NCI-H2171 (cell line): ENCODE data around the gene INPP4A.
"Not testable (repeated sequence)": the region's sequence is repeated elsewhere in the genome, so short reads cannot be mapped to it uniquely, and the experiment has no call there.

ENCODE experiments used
- DNase-seq: peaks from one replicate; lab custom pipeline; 2025; lab: John Stamatoyannopoulos, UW

The INPP4A gene

GRCh38 chr2:98444436-98445176, at the start of gene INPP4A:
Gene INPP4A, plus strand, starts transcription at chr2:98444858. Its CDS starts 75,191 bp downstream, at chr2:98520049.
- peak; percentile 66 for DNase-seq

GRCh38 chr2:98395977-98396376, 48.7 kb upstream of the INPP4A start:
- no peak for DNase-seq

DNA sequence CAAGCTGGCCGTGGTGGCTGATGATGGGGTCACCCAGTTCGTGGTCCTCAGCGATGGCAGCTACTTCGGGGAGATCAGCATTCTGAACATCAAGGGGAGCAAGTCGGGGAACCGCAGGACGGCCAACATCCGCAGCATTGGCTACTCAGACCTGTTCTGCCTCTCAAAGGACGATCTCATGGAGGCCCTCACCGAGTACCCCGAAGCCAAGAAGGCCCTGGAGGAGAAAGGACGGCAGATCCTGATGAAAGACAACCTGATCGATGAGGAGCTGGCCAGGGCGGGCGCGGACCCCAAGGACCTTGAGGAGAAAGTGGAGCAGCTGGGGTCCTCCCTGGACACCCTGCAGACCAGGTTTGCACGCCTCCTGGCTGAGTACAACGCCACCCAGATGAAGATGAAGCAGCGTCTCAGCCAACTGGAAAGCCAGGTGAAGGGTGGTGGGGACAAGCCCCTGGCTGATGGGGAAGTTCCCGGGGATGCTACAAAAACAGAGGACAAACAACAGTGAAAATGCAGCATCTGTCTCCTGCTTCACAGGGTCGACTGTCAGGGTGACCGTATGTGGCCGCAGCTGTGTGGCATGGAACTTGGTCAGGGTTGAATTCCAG, 47.8 kb upstream of the INPP4A start:
- DNase-seq, result no peak

- DNase-seq, result no peak
Measured at GRCh38 chr2:98399140-98399539, 45.5 kb upstream of the INPP4A start.

DNA sequence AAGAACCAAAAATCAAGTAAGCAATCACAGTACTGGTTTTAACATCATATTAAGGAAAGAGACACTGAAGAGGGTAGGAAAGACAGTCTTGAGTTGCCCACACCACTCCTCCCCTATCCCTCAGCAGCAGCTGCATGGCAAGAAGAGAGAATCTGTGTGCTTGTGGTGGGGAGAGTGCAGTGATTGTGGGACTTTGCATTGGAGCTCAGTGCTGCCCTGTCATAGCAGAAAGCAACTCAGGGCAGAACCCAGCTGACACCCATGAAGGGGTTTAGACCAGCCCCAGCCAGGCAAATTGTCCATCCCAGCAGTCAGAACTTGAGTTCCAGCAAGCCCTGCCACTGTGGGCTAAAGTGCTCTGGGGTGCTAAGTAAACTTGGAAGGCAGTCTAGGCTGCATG, 40.8 kb upstream of the INPP4A start:
- DNase-seq, result no peak

DNA sequence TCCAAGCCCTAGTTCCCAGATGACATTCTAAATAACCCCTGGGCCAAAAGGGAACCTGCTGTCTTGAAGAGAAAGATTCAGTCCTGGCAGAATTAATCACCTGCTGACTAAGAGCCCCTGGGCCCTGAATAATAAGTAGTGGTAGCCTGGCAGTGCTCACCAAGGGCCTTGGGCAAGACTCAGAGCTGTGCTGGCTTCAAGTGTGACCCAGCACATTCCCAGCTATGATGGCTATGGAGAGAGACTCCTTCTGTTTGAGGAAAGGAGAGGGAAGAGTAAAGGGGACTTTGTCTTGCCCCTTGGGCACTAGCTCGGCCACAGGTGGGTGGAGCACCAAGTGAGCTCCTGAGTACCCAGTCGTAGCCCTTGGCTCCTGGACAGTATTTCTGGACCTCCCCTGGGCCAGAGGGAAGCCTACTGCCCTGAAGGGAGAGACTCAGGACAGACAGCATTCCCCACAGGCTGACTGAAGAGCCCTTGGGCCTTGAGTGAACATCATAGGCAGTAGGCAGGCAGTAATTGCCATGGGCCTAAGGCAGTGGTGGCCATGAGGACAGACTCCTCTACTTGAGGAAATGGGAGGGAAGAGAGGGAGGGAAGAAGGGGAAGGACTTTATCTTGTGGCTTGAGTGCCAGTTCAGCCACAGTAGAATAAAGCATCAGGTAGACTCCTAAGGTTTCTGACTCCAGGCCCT, 40.0 kb upstream of the INPP4A start:
- DNase-seq, result no peak

- DNase-seq, result no peak
Measured at GRCh38 chr2:98405301-98405700, 39.4 kb upstream of the INPP4A start.

DNA sequence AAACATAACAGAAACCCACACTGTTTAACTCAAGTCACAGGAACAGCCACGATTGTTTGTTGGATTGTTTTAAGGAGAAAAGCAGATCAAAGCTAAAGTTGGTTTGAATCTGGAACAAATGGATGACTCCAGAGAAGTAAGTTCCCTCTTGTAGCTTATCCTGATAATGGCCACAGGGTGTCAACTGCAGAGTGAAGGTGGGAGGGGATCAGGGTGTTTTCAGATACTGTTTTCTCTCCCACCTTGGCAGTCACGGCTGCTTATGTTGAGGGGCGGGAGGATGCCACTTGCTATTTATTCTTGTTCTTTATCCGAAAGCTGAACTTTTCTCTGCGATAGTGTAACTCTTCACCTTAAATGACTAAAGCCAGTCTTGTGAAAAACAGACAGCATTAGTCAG, 36.5 kb upstream of the INPP4A start:
- DNase-seq, result no peak

DNA sequence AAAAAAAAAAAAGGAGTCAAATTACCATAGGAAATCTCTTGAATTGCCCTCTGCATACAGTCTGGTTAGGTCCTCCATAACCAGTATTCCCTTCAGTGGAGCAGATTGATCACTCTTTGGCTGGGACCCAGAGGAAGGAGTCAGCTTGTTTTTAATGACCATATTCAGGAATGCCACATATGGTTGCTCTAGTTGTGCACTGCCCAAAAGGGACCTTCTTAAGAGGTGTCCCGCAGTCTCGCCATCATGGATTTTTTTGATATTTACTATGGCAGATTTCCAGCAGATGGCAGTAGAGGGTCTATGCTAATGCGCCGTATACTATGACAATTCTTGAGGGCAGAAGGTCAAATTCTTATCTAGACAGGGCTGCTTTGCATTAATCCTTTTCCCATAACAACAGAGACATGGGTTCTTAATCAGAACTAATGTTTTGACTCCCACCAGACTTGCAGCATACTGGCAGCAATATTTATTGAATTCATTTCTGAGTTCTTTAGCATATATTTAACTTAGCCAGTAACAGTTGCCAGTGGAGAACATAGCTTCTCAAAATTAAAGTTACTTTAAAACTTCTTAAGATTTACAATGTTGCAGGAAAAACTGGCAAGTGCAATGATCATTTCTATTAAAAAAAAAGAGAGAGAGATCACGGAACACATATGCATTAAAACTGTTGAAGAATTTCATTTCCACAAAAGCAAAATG, 31.8 kb upstream of the INPP4A start:
- peak; percentile 72 for DNase-seq

GRCh38 chr2:98414246-98414645, 30.4 kb upstream of the INPP4A start:
- not testable (repeated sequence) for DNase-seq

- DNase-seq, result not testable (repeated sequence)
Measured at GRCh38 chr2:98415719-98416248, 28.9 kb upstream of the INPP4A start.

DNA sequence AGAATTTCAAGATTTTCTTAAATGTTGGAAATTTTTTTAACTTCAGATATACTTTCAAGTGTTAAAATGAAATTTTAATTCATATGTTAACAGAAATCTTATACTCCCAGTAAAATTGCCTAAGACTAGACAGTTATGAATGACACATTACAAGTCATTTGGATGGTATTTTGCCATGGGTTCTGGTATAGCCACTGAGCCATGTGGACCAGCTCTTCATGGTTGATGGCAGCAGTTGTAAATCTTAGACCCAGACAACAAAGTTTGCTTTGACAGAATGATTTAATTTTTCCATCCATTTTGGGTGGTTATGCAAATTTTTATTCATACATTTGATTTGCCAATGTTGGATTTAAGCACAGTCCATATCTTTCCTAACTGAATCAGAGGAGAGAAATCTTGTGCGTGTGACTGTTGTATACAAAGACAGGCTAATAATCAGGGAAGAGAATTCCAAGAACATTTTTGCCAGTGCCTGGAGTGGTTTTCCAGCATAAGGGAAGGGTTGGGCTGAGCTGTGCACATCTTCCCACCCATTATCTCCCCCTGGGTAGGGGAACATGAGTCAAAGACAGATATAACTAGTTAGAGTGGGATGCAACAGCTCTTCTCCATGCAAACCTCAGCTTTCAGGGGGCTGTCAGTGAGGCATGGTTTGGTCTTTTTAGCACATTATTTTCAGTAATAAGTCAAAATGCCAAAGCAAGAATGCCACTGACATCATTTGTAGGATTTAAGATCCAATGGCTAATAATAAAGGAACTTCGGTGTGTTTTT, 28.1 kb upstream of the INPP4A start:
- DNase-seq, result no peak

GRCh38 chr2:98419544-98419943, 25.1 kb upstream of the INPP4A start:
- no peak for DNase-seq

- DNase-seq, result no peak
Measured at GRCh38 chr2:98419977-98420725, 24.5 kb upstream of the INPP4A start.

GRCh38 chr2:98422449-98422848, 22.2 kb upstream of the INPP4A start:
- no peak for DNase-seq

DNA sequence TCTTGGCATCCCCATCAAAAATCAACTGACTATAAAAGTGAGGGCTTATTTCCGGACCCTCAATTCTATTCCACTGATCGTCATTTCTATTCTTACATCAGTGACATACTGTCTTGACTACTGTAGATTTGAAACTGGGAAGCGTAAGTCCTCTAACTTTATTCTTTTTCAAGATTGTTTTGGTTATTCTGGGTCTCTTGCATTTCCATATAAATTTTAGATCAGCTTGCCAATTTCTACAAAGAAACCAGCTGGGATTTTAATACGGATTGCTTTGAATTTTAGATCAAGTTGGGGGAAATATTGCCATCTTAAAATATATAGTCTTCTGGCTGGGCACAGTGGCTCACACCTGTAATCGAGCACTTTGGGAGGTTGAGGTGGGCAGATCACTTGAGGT, 17.9 kb upstream of the INPP4A start:
- DNase-seq, result no peak

DNA sequence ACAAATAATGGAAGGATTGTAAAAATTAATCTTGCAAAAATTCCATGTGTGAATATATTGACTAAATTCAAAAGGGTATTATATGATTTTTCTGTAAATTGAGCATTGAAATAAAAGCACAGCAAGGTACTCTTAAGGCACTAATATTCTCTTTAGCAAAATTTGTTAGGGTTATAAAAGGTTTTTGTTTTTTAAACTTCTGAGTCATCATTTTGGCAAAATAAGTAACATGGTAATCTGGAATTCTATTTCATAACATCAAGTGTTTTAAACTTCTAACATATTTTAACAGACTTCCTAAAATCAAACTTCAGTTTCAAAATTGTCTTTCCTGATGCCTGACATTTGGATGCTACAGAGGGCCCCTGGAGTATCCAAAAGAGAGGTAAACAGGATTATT, 12.5 kb upstream of the INPP4A start:
- no peak for DNase-seq

DNA sequence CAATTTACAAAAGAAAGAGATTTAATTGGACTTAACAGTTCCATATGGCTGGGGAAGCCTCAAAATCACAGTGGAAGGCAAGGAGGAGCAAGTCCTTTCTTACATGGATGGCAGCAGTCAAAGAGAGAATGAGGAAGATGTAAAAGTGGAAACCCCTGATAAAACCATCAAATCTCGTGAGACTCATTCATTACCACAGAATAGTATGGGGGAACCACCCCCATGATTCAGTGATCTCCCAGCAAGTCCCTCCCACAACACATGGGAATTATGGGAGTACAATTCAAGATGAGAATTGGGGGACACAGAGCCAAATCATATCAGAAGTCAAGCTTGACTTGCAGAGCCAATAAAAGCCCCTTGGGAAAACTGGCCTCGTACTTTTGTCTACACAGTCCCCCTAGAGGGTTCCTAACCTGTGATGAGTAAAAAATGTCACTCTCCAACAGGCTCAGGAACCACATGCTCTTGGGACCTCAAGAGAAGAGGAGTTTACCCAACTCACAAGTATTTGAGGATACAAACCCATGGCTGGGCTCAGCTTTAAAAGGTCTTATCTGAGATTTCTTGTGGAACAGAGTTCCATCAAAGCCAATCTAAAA, 11.2 kb upstream of the INPP4A start:
- DNase-seq, result no peak

GRCh38 chr2:98434492-98434891, 10.2 kb upstream of the INPP4A start:
- DNase-seq, result no peak

GRCh38 chr2:98435670-98436069, 9.0 kb upstream of the INPP4A start:
- DNase-seq, result not testable (repeated sequence)
